ENCODE results near the gene KANSL1.

GRCh38 chr17:46136820-46137219, 56.4 kb downstream of the KANSL1 start:
- TF ChIP-seq, protein P1, sequence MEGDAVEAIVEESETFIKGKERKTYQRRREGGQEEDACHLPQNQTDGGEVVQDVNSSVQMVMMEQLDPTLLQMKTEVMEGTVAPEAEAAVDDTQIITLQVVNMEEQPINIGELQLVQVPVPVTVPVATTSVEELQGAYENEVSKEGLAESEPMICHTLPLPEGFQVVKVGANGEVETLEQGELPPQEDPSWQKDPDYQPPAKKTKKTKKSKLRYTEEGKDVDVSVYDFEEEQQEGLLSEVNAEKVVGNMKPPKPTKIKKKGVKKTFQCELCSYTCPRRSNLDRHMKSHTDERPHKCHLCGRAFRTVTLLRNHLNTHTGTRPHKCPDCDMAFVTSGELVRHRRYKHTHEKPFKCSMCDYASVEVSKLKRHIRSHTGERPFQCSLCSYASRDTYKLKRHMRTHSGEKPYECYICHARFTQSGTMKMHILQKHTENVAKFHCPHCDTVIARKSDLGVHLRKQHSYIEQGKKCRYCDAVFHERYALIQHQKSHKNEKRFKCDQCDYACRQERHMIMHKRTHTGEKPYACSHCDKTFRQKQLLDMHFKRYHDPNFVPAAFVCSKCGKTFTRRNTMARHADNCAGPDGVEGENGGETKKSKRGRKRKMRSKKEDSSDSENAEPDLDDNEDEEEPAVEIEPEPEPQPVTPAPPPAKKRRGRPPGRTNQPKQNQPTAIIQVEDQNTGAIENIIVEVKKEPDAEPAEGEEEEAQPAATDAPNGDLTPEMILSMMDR (IDR thresholded peaks at IDR 0.05) = no peak
- no peak for TF ChIP-seq FOXJ3 (CRISPR knock-in tag; IDR thresholded peaks at IDR 0.05; ENCODE audit: borderline replicate concordance)
- no peak for TF ChIP-seq NFE2L1 (CRISPR knock-in tag; IDR thresholded peaks at IDR 0.05)
- TF ChIP-seq, protein P2, sequence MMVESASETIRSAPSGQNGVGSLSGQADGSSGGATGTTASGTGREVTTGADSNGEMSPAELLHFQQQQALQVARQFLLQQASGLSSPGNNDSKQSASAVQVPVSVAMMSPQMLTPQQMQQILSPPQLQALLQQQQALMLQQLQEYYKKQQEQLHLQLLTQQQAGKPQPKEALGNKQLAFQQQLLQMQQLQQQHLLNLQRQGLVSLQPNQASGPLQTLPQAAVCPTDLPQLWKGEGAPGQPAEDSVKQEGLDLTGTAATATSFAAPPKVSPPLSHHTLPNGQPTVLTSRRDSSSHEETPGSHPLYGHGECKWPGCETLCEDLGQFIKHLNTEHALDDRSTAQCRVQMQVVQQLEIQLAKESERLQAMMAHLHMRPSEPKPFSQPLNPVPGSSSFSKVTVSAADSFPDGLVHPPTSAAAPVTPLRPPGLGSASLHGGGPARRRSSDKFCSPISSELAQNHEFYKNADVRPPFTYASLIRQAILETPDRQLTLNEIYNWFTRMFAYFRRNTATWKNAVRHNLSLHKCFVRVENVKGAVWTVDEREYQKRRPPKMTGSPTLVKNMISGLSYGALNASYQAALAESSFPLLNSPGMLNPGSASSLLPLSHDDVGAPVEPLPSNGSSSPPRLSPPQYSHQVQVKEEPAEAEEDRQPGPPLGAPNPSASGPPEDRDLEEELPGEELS (CRISPR knock-in tag; IDR thresholded peaks at IDR 0.05) = no peak

Data from WTC11 (cell line).